Measurements from ENCODE around the gene PDE4B.
"Not testable (repeated sequence)": the region's sequence is repeated elsewhere in the genome, so short reads cannot be mapped to it uniquely, and the experiment has no call there.

PDE4B gene

DNA sequence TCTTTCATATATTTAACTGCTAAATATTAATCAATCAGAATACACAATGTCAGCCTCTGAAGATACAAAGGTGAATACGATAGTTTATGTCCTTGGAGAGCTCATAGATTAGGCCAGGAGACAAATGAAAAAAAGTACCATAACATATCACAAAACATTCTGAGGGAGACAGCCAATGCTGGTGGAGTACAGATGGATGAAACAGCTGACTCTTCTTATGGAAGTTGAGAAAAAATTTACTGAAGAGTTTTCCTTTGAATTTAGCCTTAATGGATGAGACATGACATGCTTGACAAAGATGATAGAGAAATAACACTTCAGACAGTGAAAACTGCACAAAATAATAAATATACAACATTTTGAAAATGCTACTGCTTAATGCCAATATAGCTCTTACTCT, 193.5 kb downstream of the PDE4B start:
- no peaks in the 10 kb centered on the region for H3K36me3 Mint-ChIP-seq (ENCODE audit: low read depth)
- H3K9me3 Mint-ChIP-seq = no peaks in the 10 kb centered on the region
- H3K27me3 Mint-ChIP-seq = no peaks in the 10 kb centered on the region
- H3K27ac Mint-ChIP-seq = no peak overlapping the region
- intact Hi-C loops (cut with micrococcal nuclease) = no loop called here
- H3K4me1 Mint-ChIP-seq (ENCODE audit: low read depth) = no peaks in the 10 kb centered on the region
- H3K4me3 Mint-ChIP-seq = no peak overlapping the region

DNA sequence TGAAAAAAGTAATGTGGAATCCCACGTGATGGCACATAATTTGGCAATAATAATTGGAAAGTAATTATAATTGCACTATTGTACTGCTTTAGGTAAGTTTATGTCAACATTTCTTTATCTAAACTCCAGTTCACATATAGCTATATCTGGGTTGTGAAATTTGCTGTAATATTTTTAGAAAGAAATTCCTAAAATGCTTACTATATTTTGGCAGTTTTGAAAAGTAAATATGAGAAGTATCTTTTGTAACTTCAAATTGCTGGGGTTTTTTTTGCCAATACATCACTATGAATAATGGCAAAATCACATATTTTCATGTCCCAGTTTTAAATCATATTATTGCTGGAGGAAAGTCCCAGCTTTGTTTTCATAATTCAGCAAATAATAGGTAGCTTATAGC, 197.5 kb downstream of the PDE4B start:
- Mint-ChIP-seq H3K9me3 (no peaks in the 10 kb centered on the region), H3K4me1 (ENCODE audit: low read depth) (no peaks in the 10 kb centered on the region), H3K4me3 (no peak overlapping the region), H3K36me3 (ENCODE audit: low read depth) (no peaks in the 10 kb centered on the region), H3K27ac (no peak overlapping the region), H3K27me3 (no peaks in the 10 kb centered on the region)
- intact Hi-C loops (cut with micrococcal nuclease) = no loop called here

DNA sequence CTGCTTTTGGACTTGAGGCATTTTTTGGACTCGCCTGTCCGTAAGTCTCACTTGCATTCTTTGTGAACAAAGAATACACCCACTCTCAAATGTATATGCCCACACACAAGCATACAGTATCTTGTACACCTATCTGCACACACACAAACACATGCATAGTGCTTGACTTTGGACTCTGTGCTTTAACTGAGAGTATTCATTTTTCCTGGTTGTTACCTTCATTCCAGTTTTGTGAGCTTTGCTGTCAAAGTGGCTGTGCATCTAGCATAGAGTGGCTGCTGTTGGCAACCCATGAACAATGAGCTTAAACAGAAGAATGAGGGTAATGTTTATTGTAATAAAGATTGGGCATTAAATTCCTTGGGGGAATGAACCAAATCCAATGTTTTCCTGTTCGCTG, 199.0 kb downstream of the PDE4B start:
- intact Hi-C loops (cut with micrococcal nuclease) = no loop called here
- no peaks in the 10 kb centered on the region for H3K27me3 Mint-ChIP-seq
- no peak overlapping the region for H3K27ac Mint-ChIP-seq
- no peak overlapping the region for H3K4me3 Mint-ChIP-seq
- H3K9me3 Mint-ChIP-seq = no peaks in the 10 kb centered on the region
- H3K4me1 Mint-ChIP-seq (ENCODE audit: low read depth) = no peaks in the 10 kb centered on the region
- no peaks in the 10 kb centered on the region for H3K36me3 Mint-ChIP-seq (ENCODE audit: low read depth)

DNA sequence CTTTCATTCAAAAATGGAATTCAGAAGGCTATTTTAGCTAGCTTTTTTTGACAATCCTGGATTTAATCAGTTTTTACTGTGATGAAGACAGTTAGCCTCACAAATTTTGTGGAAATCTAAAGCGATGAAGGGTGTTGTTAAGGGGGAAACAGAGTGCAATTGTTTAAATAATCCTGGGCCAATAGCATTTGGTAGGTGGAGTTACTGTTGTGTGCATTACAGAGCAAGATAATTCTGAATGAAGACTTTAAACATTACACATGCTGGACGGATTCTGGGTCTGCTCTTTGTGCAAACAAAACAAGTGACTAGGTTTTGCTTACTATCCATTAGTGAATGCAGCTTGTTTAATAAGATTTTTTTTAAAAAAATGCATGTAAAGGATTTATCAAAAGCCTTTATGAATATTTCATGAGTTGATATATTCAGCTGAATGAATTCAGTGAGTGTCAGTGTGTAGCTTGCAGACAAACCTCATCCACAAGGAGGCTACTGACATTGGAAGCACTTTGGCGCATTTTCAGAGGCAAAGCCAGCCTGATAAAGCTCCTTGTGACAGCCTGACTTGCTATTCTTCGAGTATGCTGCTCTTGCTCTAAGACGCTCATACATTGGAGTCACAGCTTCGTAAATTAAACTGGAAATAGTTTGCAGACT, 199.6 kb downstream of the PDE4B start:
- H3K4me1 Mint-ChIP-seq (ENCODE audit: low read depth) = no peaks in the 10 kb centered on the region
- H3K36me3 Mint-ChIP-seq (ENCODE audit: low read depth) = no peaks in the 10 kb centered on the region

DNA sequence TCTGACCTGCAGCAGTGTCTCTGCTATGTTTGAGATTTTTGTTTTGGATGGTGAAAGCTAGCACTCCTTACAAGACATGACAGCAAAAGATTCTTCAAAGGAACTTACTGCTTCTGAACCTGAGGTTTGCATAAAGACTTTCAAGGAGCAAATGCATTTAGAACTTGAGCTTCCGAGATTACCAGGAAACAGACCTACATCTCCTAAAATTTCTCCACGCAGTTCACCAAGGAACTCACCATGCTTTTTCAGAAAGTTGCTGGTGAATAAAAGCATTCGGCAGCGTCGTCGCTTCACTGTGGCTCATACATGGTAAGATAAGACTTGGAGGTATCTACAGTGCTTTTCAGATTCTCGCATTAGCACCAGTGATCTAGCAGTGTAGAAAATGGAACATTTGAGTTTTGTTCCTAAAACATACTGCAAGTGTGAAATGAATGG, 200.2 kb downstream of the PDE4B start:
- no peaks in the 10 kb centered on the region for H3K36me3 Mint-ChIP-seq (ENCODE audit: low read depth)
- intact Hi-C loops (cut with micrococcal nuclease) = no loop called here
- no peaks in the 10 kb centered on the region for H3K27me3 Mint-ChIP-seq
- H3K27ac Mint-ChIP-seq = no peak overlapping the region
- H3K4me3 Mint-ChIP-seq = no peak overlapping the region
- H3K4me1 Mint-ChIP-seq (ENCODE audit: low read depth) = no peaks in the 10 kb centered on the region
- no peaks in the 10 kb centered on the region for H3K9me3 Mint-ChIP-seq

More for the DNA sequence above, 199.6 kb downstream of the PDE4B start:
- Mint-ChIP-seq H3K27me3 (no peaks in the 10 kb centered on the region), H3K4me3 (no peak overlapping the region), H3K27ac (no peak overlapping the region), H3K9me3 (no peaks in the 10 kb centered on the region)
- intact Hi-C loops (cut with micrococcal nuclease) = no loop called here

DNA sequence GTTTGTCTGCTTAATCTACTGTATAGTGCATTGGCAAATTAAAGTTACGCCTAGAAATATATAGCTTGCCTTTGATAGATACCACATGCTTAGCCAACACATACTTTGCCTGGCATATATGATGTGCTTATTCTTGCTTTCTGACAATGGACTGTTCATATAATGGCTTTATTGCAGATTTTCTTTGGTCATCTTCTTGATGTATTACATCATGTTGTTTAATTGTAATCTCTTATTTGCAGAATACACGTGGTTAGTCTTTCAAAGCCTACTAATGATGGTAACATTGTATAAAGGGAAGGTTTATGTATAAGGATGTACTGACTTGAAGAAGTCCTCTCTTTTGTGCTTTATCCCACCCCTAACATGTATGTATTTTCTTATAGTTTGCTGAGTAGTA, 201.5 kb downstream of the PDE4B start:
- H3K27me3 Mint-ChIP-seq = no peaks in the 10 kb centered on the region
- H3K9me3 Mint-ChIP-seq = no peaks in the 10 kb centered on the region
- H3K36me3 Mint-ChIP-seq (ENCODE audit: low read depth) = no peaks in the 10 kb centered on the region
- no peak overlapping the region for H3K27ac Mint-ChIP-seq
- intact Hi-C loops (cut with micrococcal nuclease) = no loop called here
- H3K4me1 Mint-ChIP-seq (ENCODE audit: low read depth) = no peaks in the 10 kb centered on the region
- H3K4me3 Mint-ChIP-seq = no peak overlapping the region

DNA sequence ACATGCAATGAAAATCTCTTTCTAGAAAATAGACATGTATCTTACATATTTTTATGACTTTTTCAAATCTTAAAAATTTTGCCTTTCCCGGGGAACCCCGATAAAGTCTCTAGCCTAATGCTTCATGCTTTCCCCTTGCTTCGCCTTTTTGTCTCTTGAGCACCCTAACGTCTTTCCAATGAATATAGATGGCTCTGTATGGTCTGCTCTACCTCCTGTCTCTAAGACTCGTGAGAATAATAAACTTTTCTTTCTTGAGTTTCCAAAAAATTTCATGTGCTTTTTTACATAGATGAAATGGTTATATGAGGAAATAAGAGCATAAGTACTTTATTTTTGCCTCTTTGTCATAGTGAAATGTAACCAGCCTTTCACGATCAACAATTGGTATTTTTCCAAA, 202.6 kb downstream of the PDE4B start:
- Mint-ChIP-seq H3K4me1 (ENCODE audit: low read depth) (no peaks in the 10 kb centered on the region), H3K27me3 (no peaks in the 10 kb centered on the region), H3K9me3 (no peaks in the 10 kb centered on the region), H3K36me3 (ENCODE audit: low read depth) (no peaks in the 10 kb centered on the region), H3K4me3 (no peak overlapping the region), H3K27ac (no peak overlapping the region)
- intact Hi-C loops (cut with micrococcal nuclease) = no loop called here

DNA sequence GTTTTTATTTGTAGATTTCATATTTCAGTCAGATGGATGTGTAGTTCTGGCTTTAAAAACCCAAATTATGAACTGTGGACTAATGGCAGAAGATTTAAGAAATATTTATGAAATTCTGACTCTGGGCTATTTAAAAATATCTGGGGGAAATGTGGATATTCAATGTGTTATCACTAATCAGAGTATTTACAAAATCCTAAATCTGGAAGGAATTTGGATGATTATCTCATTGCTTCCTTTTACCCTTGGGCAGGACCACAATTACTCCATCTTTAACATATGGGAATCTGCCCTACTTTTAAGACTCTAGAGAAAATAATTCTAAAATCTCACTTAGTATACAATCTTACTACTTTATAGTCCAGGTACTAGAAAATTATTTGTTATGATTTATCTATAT, 203.2 kb downstream of the PDE4B start:
- no peaks in the 10 kb centered on the region for H3K36me3 Mint-ChIP-seq (ENCODE audit: low read depth)
- no peaks in the 10 kb centered on the region for H3K9me3 Mint-ChIP-seq
- H3K4me1 Mint-ChIP-seq (ENCODE audit: low read depth) = no peaks in the 10 kb centered on the region
- H3K4me3 Mint-ChIP-seq = no peak overlapping the region
- no peaks in the 10 kb centered on the region for H3K27me3 Mint-ChIP-seq
- intact Hi-C loops (cut with micrococcal nuclease) = no loop called here
- no peak overlapping the region for H3K27ac Mint-ChIP-seq

DNA sequence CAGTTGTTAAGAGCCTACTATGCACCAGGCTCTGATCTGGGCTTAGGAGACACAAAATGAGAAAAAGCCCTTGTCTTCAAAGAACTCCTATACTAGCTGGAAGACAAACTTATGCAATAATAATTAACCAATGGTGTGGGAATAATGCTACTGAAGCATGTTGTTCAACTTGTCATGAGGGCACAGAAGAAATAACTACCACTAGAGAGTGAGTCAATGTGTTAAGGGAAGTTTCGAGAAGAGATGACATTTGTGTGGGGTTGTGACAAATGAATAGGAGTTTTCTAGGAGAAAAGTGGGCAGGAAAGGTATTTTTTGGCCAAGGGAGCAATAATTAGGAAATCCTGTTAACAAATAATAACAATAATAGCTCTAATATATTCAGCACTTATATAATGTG, 205.0 kb downstream of the PDE4B start:
- Mint-ChIP-seq H3K36me3 (ENCODE audit: low read depth) (no peaks in the 10 kb centered on the region), H3K4me3 (no peak overlapping the region), H3K27me3 (no peaks in the 10 kb centered on the region), H3K9me3 (no peaks in the 10 kb centered on the region), H3K4me1 (ENCODE audit: low read depth) (no peaks in the 10 kb centered on the region), H3K27ac (no peak overlapping the region)
- intact Hi-C loops (cut with micrococcal nuclease) = no loop called here

DNA sequence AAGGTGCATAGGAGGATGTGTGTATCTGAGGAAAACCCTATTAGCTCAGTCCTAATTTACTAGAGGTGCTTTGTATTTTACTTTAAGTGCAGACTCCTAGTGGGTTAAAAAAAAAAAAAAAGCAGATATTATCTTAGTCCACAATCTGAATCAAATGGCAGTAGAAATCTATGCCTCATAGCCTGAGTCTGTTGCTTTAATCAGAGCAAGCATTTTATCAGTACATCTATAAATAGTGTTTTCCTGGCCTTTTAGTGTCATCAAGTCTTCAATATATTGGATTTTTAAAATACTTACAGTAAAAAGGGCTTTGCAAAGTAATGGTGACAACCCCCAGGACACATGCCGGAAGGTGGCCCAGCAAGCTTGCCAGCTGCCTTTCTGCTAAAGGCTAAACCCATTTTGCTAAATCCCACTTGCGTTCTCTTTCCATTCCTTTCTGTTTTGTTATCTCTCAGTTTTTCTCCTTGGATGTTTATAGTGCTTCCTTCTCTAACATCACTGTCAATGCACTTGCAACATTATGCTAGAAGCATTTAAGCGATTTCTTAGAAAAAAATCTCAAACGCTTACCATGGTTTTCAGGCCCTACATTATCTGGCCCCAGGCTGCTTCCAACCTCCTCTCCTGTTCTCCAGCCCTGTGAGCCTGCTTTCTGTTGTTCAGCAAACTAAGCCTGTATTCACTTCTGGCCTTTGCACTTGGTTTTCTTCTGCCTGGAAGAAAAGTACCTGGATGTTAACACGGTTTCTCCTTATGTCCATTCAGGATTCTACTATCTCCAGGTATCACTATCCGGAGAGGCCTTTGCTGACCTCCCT, 206.3 kb downstream of the PDE4B start:
- intact Hi-C loops (cut with micrococcal nuclease) = no loop called here
- Mint-ChIP-seq H3K27ac (no peak overlapping the region), H3K4me1 (ENCODE audit: low read depth) (no peaks in the 10 kb centered on the region), H3K36me3 (ENCODE audit: low read depth) (no peaks in the 10 kb centered on the region), H3K9me3 (no peaks in the 10 kb centered on the region), H3K4me3 (no peak overlapping the region), H3K27me3 (no peaks in the 10 kb centered on the region)

DNA sequence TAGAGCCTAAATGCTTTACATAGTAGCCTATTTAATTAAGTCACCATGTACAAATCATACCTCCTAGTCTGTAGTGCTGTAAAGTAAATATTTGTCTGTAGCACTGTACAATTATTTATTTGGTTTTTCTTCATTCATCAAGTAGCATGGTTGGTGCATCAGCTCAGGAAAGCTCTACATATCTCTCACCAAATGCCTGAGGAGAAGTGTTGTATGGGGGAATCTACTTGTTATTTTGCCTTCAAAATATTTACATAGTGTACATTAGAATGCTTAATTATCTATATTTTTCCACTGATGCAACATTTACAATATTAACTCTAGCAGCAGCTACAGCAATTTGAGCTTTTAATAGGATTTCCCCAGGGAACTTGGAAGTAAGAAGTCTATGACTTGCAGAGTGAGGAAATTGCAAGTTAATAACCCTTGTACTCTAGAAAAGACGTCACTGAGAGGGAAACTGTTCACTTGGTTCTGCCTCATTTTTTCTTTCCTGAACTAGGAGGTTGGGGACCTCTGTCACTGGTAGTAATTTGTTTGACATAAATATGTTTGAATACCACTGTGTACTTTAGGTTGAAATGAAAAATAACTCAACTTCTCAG, 207.4 kb downstream of the PDE4B start:
- Mint-ChIP-seq H3K4me3 (no peak overlapping the region), H3K36me3 (ENCODE audit: low read depth) (no peaks in the 10 kb centered on the region), H3K4me1 (ENCODE audit: low read depth) (no peaks in the 10 kb centered on the region), H3K27ac (no peak overlapping the region), H3K9me3 (no peaks in the 10 kb centered on the region), H3K27me3 (no peaks in the 10 kb centered on the region)
- intact Hi-C loops (cut with micrococcal nuclease) = no loop called here

DNA sequence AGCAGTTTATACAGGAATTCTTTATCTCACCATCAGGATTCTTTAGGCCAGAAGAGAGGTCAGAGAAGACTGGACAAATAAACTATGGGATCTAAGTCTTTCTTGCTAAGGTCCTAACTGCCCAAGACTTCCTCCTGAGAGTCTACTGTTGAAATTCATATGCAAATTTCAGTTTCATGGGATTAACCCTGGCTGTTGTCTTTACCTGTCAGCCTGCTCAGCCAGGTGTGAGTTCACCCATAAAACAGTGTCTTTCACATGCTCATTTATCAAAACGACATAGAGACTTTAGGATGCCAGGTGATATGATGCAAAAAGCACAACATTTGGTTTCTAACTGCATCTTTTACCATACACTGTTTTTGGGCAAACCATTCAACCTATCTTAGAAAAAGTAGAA, 211.0 kb downstream of the PDE4B start:
- Mint-ChIP-seq H3K4me1 (ENCODE audit: low read depth) (no peaks in the 10 kb centered on the region), H3K27me3 (no peaks in the 10 kb centered on the region), H3K9me3 (no peaks in the 10 kb centered on the region), H3K36me3 (ENCODE audit: low read depth) (no peaks in the 10 kb centered on the region), H3K27ac (no peak overlapping the region), H3K4me3 (no peak overlapping the region)
- intact Hi-C loops (cut with micrococcal nuclease) = no loop called here

DNA sequence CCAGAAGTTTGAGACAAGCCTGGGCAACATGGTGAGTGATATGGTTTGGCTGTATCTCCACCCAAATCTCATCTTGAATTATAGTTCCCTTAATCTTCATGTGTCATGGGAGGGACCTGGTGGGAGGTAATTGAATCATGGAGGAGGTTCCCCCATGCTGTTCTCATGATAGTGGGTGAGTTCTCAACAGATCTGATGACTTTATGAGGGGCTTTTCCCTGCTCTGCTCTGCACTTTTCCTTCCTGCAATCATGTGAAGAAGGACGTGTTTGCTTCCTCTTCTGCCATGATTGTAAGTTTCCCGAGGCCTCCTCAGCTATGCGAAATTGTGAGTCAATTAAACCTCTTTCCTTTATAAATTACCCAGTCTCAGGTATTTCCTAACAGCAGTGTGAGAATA, 213.8 kb downstream of the PDE4B start:
- H3K4me1 Mint-ChIP-seq (ENCODE audit: low read depth); H3K4me3 Mint-ChIP-seq; intact Hi-C loops (cut with micrococcal nuclease); H3K36me3 Mint-ChIP-seq (ENCODE audit: low read depth); H3K27ac Mint-ChIP-seq; H3K9me3 Mint-ChIP-seq; H3K27me3 Mint-ChIP-seq: not testable (repeated sequence)

DNA sequence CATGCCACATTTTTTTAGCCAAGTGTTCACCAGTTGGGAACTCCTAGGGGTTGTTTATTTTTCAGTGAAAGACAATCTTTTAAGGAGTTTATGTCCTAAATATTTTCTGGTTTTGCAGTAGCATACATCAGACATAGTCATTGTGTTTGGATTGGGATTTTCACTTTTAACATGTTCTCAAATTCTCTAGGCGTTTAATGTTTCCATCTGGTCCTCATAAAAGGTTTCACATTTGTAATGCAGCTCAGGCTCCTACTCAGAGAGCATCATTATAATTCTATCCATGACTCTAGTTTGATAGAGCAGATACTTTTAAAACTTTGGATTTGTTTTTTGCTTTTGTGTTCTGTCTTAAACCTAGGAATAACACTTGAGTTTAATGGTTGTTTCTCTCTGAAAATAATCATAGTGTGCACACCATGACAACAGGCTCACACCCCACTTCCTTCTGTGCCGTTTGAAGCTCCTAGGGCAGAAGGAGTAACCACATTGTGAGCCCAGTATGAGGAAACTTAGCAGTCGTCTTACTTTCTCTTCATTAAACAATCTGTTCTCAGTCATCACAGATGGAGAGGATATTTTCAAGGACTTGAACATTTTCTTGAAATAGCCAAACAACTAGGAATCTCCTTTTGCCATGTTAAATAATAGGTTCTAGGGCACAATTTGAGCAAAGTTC, 219.6 kb downstream of the PDE4B start:
- Mint-ChIP-seq H3K4me3 (no peak overlapping the region), H3K36me3 (ENCODE audit: low read depth) (no peaks in the 10 kb centered on the region), H3K27ac (no peak overlapping the region), H3K9me3 (no peaks in the 10 kb centered on the region), H3K27me3 (no peaks in the 10 kb centered on the region), H3K4me1 (ENCODE audit: low read depth) (peaks cover 21% of the 10 kb centered on the region)
- intact Hi-C loops (cut with micrococcal nuclease) = no loop called here
